NCI-H526 (cell line): ENCODE results near the gene POMT1.
"Not testable (repeated sequence)": the region's sequence is repeated elsewhere in the genome, so short reads cannot be mapped to it uniquely, and the experiment has no call there.

Experiments
- DNase-seq, 2 experiments: peaks; one replicate each; lab custom pipeline; 2025; lab: John Stamatoyannopoulos, UW

POMT1 gene

GRCh38 chr9:131524665-131525315 is 22.1 kb downstream of the POMT1 start:
- no peak for DNase-seq

GRCh38 chr9:131525643-131526565 is 23.2 kb downstream of the POMT1 start:
- DNase-seq: no peak

GRCh38 chr9:131528186-131528585 is 25.5 kb downstream of the POMT1 start:
- DNase-seq: no peak

- DNase-seq: no peak
These were observed 26.3 kb downstream of the POMT1 start for GRCh38 chr9:131528886-131529505.

- no peak for DNase-seq
These were observed 27.2 kb downstream of the POMT1 start for GRCh38 chr9:131529597-131530545.

GRCh38 chr9:131530546-131530919 is 27.8 kb downstream of the POMT1 start:
- DNase-seq: peak; percentile 10 to 52

- peak; percentile 8 to 86 for DNase-seq
These were observed 28.5 kb downstream of the POMT1 start, which contains the start of gene UCK1 for GRCh38 chr9:131530920-131531832. Gene UCK1 (minus strand): TSS chr9:131531263. CDS start chr9:131531174, 89 bp downstream.

- no peak for DNase-seq
These were observed 32.1 kb downstream of the POMT1 start for GRCh38 chr9:131534721-131535237.

- no peak for DNase-seq
These were observed 35.2 kb downstream of the POMT1 start for GRCh38 chr9:131537946-131538345.

GRCh38 chr9:131539223-131539923 is 36.7 kb downstream of the POMT1 start:
- no peak for DNase-seq

- DNase-seq: no peak
These were observed 40.4 kb downstream of the POMT1 start for GRCh38 chr9:131543141-131543540.

GRCh38 chr9:131545003-131545785 is 42.5 kb downstream of the POMT1 start, which contains the start of gene PRRT1B:
Gene PRRT1B (plus strand): TSS chr9:131545523. CDS start chr9:131545616, 93 bp downstream.
- DNase-seq: peak; percentile 27 to 85

GRCh38 chr9:131545786-131546335 is 43.1 kb downstream of the POMT1 start:
- peak in 1 of 2 experiments; percentile 39 for DNase-seq

GRCh38 chr9:131546336-131547084 is 43.8 kb downstream of the POMT1 start:
- DNase-seq: peak; percentile 47 to 68

GRCh38 chr9:131549186-131549585 is 46.5 kb downstream of the POMT1 start:
- not testable (repeated sequence) for DNase-seq

GRCh38 chr9:131550465-131550864 is 47.7 kb downstream of the POMT1 start:
- not testable (repeated sequence) for DNase-seq

GRCh38 chr9:131552030-131552429 is 49.3 kb downstream of the POMT1 start:
- DNase-seq: no peak
